HG03103 (cell line): Measurements from ENCODE around the gene MRPS30.
A peak's percentile ranks its signal among the peaks of the same experiment; 100 is the strongest.
"Not testable (repeated sequence)": the region's sequence is repeated elsewhere in the genome, so short reads cannot be mapped to it uniquely, and the experiment has no call there.

Experiments used
- ATAC-seq: cut with Tn5 transposase; IDR thresholded peaks from one replicate; pipeline ENCODE4 v1.9.1; 2021; ENCODE audit warnings: low read depth; ENCODE audit not compliant: unreplicated experiment

MRPS30 gene

DNA sequence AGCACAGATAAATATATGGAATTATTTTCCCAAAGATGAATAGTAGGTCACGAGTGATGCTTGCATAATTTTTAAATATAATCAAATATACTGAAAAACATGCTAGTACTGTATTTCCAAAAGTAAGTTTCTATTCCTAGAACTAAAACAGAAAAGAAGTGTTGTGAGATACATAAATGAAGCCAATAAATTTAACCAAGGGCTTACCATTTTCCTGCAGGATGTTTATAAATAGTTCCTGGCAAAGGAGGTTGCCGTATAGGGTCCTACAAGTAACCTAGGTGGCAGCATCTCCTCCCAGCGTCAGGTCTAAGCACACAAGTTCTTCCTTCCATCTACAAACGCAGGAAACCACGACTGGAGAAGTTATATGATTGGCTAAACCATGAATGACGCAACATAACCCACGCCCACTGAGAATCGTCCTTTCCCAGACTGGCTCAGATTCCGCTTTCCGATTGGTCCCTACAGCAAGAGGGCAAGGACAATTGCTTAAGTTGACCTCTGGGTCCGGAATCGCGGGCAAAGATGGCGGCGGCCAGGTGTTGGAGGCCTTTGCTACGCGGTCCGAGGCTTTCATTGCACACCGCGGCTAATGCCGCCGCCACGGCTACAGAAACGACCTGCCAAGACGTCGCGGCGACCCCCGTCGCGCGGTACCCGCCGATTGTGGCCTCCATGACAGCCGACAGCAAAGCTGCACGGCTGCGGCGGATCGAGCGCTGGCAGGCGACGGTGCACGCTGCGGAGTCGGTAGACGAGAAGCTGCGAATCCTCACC, at the start of gene MRPS30:
MRPS30 (plus strand) TSS at position 513 of the 780 bp plus-strand sequence; CDS start at position 529, 16 bp downstream.
- peak; percentile 96 for ATAC-seq

DNA sequence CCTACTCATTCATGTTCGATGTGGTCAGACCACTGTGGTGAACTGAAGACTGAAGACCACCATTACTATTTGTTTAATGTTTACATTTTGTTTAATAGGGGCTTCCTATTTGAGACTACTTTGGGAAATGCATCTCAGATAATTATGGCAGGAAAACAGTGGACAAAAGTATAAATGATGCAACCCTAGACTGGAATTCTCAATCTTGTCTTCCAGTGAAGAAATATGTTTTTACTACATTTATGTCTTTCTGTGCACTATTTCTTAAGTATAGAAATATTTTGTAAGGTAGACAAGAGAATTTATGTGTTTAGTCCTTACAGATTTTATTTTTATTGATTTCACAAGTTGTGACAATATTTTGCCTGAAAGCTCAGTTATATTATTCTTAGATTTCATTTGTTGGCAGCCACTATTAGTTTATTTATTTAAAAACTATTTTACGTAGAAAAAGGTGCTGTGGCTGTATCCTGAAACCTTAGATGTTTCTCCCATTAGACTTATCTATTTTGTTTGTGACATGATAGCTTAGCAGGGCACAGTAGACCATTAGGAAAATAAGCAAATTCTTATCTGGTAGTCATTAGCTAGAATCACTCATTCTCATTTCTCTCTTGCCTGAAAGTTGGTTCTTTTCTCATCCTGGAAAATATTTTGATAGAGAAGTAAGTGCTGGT, 39.4 kb upstream of the MRPS30 start:
- no peak for ATAC-seq

DNA sequence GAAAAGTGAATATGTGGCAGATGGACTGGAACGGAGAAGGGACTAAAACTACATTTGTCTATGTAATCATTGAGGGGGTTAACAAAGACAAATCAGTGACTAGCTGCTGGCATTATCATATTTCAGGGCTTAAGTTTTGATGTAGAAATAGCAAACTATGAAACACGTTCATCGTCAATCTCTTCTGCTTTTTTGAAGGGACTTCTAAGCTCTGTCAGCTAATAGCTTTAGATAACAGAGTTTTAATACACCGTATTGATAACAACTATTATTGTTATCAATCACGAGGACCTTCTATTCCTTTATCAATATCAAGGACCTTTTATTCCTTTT, 38.9 kb upstream of the MRPS30 start:
- no peak for ATAC-seq

DNA sequence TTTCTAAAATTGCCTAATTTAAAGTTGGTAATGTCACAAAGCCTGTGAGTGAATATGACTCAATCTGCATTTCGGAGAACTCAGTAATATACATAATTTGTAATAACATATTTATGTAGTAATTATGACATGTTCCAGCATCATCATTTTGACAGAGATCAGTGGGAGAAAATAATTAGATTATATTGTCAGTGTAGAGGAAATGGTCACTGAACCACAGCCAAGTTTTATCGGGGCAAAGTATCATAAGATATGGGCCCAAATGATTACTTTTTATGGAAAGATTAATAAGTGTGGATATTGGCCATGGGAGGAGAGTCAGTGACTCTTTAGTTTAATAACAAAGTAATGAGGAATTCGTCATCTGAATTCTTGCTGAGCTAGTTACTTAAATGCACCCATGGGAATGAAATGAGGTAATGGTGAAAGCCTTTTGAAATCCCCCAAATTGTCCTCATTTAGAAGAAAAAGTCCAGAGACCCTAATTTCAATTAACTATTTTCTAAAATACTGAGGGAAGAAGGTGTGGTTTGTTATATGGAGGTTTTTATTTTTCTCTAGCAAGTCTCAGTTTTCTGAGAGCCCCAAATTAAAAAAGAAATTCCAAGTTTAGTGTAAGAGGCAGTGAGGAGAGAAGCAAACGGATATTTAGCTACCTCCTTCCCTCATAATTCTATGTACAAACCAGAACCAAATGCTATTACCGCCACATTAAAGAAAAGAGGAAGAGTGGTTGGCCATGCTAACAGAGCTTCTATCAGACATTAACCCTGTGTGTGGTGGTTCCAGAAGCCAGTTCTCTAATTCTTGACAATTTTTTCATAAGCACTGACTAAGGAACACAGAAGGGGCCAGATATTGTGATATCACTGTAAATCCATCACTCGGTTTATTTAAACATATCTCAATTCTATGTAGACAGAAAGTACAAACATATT, 37.7 kb upstream of the MRPS30 start:
- no peak for ATAC-seq

DNA sequence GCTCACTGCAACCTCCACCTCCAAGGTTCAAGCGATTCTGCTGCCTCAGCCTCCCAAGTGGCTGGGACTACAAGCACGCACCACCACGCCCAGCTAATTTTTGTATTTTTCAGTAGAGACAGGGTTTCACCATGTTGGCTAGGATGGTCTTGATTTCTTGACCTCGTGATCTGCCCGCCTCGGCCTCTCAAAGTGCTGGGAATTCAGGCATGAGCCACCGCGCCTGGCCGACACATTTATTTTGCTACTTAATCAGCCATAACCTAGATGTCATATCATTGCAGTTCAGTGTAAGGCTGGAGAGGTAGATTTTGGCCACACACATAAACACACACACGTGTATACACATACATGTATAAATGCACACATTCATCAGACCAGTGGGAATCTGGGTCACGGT, 36.4 kb upstream of the MRPS30 start:
- ATAC-seq, result not testable (repeated sequence)

DNA sequence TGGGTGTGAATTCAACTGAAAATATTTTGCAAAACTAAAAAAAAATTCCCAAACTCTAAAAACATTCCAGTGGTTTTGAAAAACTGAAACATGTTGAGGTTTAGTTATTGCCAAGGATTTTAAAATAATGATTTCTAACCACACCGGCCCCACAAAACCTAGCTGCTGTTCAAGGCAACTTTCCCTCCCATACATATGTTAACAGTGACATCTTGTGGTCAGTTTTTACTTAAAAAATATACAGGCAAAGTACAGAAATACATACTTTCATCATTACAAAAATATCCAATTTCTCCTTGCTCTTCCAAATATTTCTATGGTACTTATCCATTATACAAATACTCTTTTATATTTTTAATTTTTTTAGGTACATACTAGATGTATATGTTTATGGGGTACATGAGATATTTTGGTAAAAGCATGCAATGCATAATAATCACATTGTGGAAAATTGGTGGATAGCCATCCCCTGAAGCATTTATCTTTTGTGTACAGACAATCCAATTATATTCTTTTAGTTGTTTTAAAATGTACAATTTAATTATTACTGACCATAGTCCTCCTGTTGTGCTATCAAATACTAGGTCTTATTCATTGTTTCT, 34.4 kb upstream of the MRPS30 start:
- ATAC-seq, result peak; percentile 64

DNA sequence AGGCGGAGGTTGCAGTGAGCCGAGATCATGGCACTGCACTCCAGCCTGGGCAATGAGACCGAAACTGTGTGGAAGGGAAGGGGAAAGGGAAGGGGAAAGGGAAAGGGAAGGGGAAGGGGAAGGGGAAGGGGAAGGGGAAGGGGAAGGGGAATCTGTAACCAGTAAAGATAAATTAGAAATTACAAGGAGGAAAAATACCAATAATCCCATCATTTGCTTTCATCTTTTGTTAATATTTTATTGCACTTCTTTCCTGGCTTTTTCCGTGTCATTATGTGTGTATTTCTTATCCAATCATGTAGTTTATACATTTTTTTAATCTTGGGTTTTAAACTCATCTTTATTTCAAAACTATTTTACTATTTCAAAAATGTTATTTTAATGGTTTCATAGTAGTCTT, 29.6 kb upstream of the MRPS30 start:
- no peak for ATAC-seq

DNA sequence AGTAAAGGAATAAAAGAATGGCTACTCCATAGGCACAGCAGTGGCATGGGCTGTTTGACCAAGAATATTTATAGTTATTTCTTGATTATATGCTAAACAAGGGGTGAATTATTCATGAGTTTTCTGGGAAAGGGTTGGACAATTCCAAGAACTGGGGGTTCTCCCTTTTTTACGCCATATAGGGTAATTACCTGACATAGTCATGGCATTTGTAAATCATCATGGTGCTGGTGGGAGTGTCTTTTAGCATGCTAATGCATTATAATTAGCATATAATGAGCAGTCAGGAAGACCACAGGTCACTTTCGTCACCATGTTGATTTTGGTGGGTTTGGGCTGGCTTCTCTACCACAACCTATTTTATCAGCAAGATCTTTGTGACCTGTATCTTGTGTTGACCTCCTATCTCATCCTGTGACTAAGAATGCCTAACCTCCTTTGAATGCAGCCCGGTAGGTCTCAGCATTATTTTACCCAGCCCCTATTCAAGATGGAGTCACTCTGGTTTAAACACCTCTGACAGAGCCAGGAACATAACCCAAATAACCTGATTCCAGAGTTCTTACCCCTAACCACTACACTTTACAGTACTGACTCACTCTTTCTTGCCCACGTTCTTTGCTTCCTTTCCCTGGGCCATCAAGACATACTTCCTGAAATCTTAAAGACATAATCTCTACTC, 25.0 kb upstream of the MRPS30 start:
- ATAC-seq, result no peak

DNA sequence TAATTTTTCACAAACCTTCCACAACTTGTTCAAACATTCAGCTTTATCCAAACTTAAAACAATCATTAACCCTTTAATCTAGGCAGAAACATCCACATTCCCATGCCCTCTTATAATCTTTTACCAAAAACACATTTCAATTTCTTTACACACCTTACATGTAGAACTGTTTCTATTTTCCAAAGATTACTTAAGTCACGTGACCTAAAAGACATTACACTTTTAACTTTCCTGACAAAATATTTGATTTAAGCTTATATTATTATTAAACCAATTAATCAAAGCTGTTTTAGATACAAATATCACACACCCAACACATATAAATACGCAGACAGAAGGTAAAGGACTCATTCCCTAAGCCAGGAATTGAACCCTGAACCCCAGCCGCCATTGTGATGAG, 21.0 kb upstream of the MRPS30 start:
- no peak for ATAC-seq

DNA sequence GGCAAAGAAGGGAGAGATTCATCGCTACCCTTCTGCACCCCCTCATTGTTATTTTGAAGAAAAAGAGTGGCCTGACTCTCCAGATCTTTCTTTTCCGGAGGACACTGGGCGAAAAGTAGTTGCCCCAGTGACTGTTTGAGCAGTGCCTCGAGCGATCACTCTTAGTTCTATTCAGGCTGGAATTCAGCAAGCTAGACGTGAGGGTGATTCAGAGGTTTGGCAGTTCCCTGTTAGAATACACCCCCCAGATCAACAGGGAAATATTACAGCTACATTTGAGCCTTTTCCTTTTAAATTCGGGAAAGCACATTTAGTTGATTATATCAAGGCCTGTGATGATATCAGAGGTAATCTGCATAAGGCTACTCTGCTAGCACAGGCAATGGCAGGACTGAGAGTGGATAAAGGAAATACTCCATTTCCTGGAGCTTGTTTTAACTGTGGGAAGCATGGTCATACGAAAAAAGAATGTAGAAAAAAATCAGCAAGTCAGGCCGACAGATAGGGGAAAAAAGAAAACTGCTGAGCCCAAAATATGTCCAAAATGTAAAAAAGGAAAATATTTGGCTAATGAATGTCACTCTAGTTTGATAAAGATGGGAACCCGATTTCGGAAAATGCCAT, 19.3 kb upstream of the MRPS30 start:
- not testable (repeated sequence) for ATAC-seq

DNA sequence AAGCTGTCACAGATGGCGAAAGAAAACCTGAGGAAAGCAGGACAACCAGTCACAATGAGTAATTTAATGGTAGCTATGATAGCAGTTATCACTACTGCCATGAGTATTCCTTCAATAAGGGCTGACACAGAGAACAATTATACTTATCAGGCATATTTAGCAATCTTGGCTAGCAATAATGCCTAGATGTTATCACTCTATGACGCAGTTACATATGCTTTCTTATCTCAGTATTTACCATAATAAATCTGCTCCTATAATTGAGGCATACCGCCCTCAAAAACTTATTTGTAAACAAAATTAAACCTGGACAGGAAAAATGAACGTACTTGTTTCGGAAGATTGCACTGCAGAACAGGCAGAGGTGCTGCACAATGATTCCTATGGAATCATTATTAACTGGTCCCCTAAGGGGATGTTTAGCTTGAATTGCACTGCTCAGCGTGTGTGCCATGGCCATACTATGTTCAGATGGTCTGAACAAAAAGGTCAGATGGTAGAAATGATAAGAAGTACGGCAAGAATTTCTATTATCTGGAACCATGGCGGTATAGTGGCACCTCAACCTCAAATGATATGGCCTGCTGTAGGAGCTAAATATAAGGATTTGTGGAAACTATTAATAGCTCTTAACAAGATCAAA, 16.6 kb upstream of the MRPS30 start:
- not testable (repeated sequence) for ATAC-seq

DNA sequence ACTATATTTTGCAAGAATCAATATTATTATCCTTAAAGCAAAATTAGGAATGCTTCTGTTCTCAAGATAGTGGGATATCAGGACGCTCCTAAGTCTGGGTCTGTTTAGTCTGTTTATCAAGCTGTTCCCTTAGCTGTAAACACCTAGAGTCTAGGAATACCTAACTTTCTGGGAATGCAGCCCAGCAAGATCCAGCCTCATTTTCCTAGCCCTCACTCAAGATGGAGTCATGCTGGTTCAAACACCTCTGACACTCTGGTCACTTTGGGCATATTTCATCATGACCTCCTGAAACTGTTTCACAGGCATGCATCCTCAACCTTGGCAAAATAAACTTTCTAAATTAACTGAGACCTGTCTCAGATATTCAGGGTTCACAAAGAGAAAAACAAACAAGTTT, 14.4 kb upstream of the MRPS30 start:
- ATAC-seq, result no peak

DNA sequence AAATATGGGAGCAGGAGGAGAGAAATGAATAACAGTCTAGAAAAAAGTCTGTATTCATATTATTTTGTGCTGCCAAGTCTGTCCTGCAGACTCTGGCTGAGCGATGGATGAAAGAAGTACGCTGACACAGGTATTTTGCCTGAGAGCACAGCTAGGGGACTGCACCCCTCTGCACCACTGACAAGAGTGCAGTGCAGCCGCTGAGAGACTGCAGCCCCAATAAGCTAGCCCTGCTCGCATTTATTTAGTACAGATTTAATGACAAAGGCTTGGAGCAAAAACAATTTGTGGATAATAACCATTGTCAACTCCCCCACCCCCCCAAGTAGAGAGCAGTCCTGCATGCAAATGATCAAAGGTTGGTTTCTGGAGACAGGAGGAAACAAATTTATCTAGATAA, 13.3 kb upstream of the MRPS30 start:
- no peak for ATAC-seq

DNA sequence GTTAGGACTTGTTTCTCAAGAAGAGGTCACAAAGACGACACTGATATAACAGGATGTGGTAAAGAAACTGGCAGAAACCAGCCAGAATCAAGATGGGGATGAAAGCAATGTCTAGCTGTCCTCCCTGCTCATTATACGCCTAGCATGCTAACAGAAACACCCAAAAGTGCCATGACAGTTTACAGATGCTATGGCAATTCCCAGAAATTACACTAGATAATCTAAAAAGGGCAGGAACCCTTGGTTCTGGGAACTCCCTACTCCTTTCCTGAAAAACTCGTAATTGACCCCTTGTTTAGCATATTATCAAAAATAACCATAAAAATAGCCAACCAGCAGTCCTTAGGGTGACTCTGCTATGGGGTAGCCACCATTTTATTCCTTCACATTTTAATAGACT, 10.9 kb upstream of the MRPS30 start:
- ATAC-seq, result no peak

DNA sequence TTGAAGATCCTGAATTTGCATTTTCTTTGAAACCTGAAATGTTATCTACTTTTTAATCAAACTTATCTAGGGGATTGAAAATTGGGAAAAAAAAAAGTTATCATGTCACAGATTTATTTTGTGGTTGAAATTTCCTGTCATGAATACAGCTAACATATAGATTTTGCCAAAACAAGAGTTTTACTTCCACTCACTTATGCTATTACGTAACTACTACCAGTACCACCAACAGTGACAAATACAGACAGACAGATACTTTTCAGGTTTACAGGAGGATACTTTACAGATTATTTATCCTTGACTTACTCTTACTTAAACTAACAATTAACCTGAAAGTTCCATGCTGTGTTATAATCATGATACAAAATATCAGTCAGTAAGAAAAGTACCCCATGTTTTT, 6.8 kb upstream of the MRPS30 start:
- ATAC-seq, result no peak

DNA sequence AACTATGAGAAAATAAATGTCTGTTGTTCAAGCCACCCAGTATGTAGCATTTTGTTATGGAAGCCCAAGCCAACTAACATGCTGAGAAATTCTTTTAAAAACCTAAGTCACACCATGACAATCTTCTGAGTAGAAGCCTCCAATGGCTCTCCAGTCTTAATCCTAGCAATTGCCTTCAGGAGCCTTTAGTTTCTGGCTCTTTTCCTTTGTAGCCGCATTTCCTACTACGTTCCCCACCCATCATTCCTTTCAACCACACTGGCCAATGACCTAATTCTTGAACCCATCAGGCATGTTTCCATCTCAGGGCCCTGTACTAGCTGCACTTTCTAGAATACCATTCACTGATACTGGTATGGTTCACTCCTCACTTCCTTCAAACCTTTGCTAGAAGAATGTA, 2.1 kb upstream of the MRPS30 start:
- ATAC-seq, result no peak

DNA sequence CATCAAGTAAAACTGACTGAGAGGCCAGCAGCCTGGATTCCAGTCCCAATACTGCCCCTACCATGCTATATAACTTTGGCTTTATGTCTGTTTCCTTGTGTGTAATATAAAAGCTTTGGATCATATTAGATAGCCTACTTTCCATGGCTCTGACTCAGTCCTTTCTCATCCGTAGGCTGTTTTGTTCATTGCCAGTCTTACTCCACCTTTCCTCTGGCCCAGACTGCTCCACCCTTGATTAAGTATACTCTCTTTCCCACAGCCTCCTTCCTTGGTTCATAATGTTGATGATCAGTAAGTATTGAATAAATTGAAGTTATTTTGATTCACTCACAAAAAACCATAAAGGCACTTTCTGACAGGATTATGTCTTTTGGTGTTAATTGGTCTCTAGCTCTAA, 1.5 kb upstream of the MRPS30 start:
- no peak for ATAC-seq

DNA sequence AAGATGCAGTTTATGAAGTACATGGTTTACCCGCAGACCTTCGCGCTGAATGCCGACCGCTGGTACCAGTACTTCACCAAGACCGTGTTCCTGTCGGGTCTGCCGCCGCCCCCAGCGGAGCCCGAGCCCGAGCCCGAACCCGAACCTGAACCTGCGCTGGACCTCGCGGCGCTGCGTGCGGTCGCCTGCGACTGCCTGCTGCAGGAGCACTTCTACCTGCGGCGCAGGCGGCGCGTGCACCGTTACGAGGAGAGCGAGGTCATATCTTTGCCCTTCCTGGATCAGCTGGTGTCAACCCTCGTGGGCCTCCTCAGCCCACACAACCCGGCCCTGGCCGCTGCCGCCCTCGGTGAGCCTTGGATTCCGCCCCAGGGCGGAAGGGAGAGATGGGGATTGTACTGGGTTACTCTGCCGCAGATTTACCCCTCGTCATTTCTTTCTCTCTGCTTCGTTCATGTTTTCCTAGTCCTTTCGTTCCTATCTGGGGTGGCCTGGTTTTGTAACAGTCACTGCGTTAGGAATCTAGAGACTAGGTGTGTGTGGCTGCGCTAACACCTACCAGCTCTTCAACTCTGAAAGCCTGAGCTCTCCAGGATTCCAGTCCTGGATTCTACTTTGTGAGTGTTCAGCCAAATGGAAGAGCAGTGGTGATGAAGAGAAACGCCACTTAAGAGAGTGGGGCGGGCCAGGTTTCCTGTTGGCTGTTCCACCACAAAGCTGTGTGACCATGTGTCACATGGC, 638 bp downstream of the MRPS30 start:
- peak; percentile 31 for ATAC-seq

DNA sequence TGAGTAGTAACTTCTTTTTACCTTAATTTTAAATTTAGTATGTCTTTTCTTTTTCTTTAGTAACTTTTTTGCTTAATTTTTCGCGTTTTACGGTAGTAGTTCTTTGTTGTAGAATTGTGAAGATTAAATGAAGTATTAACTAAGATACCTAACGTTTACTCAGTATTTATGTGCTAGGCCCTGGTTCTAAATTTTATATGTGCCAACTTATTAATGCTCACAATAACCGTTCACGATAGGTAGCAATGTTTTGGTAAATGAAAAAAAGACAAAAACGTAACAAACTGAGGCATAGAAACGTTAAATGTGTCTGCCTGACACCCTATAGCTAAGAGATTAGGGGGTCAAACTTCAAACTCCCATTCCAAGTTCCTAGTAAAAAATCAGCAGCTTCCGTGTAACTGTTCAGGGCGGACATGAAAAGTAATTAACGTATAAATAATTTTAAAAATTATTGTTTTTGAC, 1.2 kb downstream of the MRPS30 start:
- ATAC-seq, result no peak
